Tibial nerve (tissue), 4 donors: ENCODE data around the gene LDAF1. TPM values are rescaled to one million over a fixed set of nuclear protein-coding genes. Genes with fewer than 3 reads are reported as not detected.
"Not testable (repeated sequence)": the region's sequence is repeated elsewhere in the genome, so short reads cannot be mapped to it uniquely, and the experiment has no call there.

Experiments
- DNase-seq, 2 donors: peaks; one replicate each; pipeline ENCODE4 v3.0.0-alpha.2; 2019; ENCODE audit warnings: low spot score in 2 of 2
- H3K27ac ChIP-seq, 4 donors: fragments of 200-600 bp; sonication (generic) in 3 of 4; one replicate each; pipeline ENCODE4 v1.5.1; 2017 to 2019; ENCODE audit warnings: mild to moderate bottlenecking in 1 of 4
- H3K27me3 ChIP-seq, 2 donors: fragments of 200-600 bp; sonication (generic) in 1 of 2; one replicate each; pipeline versions ENCODE4 v1.5.1 to v1.6.0; 2017 to 2019
- H3K36me3 ChIP-seq, 3 donors: fragments of 200-600 bp; sonication (generic); one replicate each; pipeline ENCODE4 v1.5.1; 2018 to 2019
- H3K4me1 ChIP-seq, 4 donors: fragments of 200-600 bp; sonication (generic) in 3 of 4; one replicate each; pipeline ENCODE4 v1.5.1; 2017 to 2019
- H3K4me3 ChIP-seq, 4 donors: fragments of 200-600 bp; sonication (generic) in 3 of 4; one replicate each; pipeline ENCODE4 v1.5.1; 2017 to 2019; ENCODE audit warnings: mild to moderate bottlenecking in 1 of 4, moderate library complexity in 1 of 4
- H3K9me3 ChIP-seq, 4 donors: fragments of 200-600 bp; sonication (generic) in 3 of 4; one replicate each; pipeline ENCODE4 v1.5.1; 2017 to 2019
- CTCF ChIP-seq, 5 experiments: fragments of 200-600 bp in 3 of 5; fragments of 450-650 bp in 2 of 5; sonication (generic) in 3 of 5; IDR thresholded peaks; one replicate each; pipeline ENCODE4 v1.5.1; 2016 to 2019; ENCODE audit warnings: antibody characterized with exemption in 5 of 5, mild to moderate bottlenecking in 3 of 5, moderate library complexity in 2 of 5
- EP300 ChIP-seq, 2 donors: sonication (generic); formaldehyde crosslinking; IDR thresholded peaks; one replicate each; pipeline ENCODE4 v1.6.1; 2017; ENCODE audit warnings: antibody characterized with exemption in 2 of 2, mild to moderate bottlenecking in 1 of 2
- POLR2A ChIP-seq, 2 donors: fragments of 450-650 bp; IDR thresholded peaks; one replicate each; pipeline ENCODE4 v1.6.1; 2017; ENCODE audit warnings: antibody characterized with exemption in 2 of 2, mild to moderate bottlenecking in 2 of 2, moderate library complexity in 2 of 2
- WGBS, 2 donors: methylation state at CpG; one replicate each; pipeline ENCODE4 v1.1.5; 2018; 5-methylcytosine and 5-hydroxymethylcytosine counted together
- total RNA-seq, 4 donors: library from RNA; depleted of rRNA; stranded (reverse); fragments of >200 nt; gene quantifications; one replicate each; pipeline ENCODE4 v1.1.0, GENCODE V29; 2016

LDAF1 gene
- total RNA-seq, 4 donors from 2014 or later = 24.3 to 57.0 (median 39.3) TPM

- TF ChIP-seq EP300 (IDR thresholded peaks at IDR 0.05) (no peak), CTCF (IDR thresholded peaks at IDR 0.05) (no peak), POLR2A (IDR thresholded peaks at IDR 0.05) (no peak)
- Histone ChIP-seq H3K9me3 (no peaks in the 10 kb centered on the region), H3K36me3 (peaks cover 0 to 84% (median 0%) of the 10 kb centered on the region in 3 donors), H3K27me3 (no peaks in the 10 kb centered on the region), H3K4me3 (no peak overlapping the region), H3K4me1 (no peaks in the 10 kb centered on the region), H3K27ac (no peak overlapping the region)
- no peak for DNase-seq
- 92 to 98% methylated on average over 5 of the region's 5 CpGs for WGBS, 2 donors
Observed at GRCh38 chr16:21169249-21169981, 10.9 kb downstream of the LDAF1 start.

- not testable (repeated sequence) for DNase-seq, H3K27me3 ChIP-seq, H3K4me1 ChIP-seq, H3K9me3 ChIP-seq, H3K27ac ChIP-seq, H3K4me3 ChIP-seq
- H3K36me3 ChIP-seq = peaks cover 0 to 84% (median 0%) of the 10 kb centered on the region in 3 donors
- 96 to 97% methylated on average over 8 of the region's 8 CpGs for WGBS, 2 donors
Observed at GRCh38 chr16:21170116-21170515, 11.6 kb downstream of the LDAF1 start.

- H3K27ac ChIP-seq = no peak overlapping the region
- no peaks in the 10 kb centered on the region for H3K27me3 ChIP-seq
- no peaks in the 10 kb centered on the region for H3K4me1 ChIP-seq
- 92 to 93% methylated on average over 3 of the region's 3 CpGs for WGBS, 2 donors
- H3K9me3 ChIP-seq = no peaks in the 10 kb centered on the region
- H3K4me3 ChIP-seq = no peak overlapping the region
- DNase-seq = no peak
- TF ChIP-seq CTCF (IDR thresholded peaks at IDR 0.05) = no peak
- TF ChIP-seq POLR2A (IDR thresholded peaks at IDR 0.05) = no peak
- no peak for TF ChIP-seq EP300 (IDR thresholded peaks at IDR 0.05)
- peaks cover 0 to 84% (median 0%) of the 10 kb centered on the region in 3 donors for H3K36me3 ChIP-seq
Observed at GRCh38 chr16:21172650-21173049, 14.2 kb downstream of the LDAF1 start.

- no peak for DNase-seq
- Histone ChIP-seq H3K27ac (no peak overlapping the region), H3K4me1 (peaks cover 0 to 12% (median 0%) of the 10 kb centered on the region in 4 donors), H3K36me3 (peaks cover 0 to 94% (median 0%) of the 10 kb centered on the region in 3 donors), H3K4me3 (no peak overlapping the region), H3K9me3 (no peaks in the 10 kb centered on the region), H3K27me3 (no peaks in the 10 kb centered on the region)
- TF ChIP-seq CTCF (IDR thresholded peaks at IDR 0.05) (no peak), POLR2A (IDR thresholded peaks at IDR 0.05) (no peak), EP300 (IDR thresholded peaks at IDR 0.05) (no peak)
- WGBS, 2 donors = 90 to 97% methylated on average over 1 of the region's 1 CpG
Observed at GRCh38 chr16:21175397-21175796, 16.9 kb downstream of the LDAF1 start.

- TF ChIP-seq CTCF (IDR thresholded peaks at IDR 0.05) (no peak), EP300 (IDR thresholded peaks at IDR 0.05) (peak in 1 of 2 donors; percentile 26), POLR2A (IDR thresholded peaks at IDR 0.05) (no peak)
- Histone ChIP-seq H3K4me3 (no peak overlapping the region), H3K27ac (peak overlapping the region in 1 of 4 donors; percentile 54), H3K4me1 (peaks cover 0 to 15% (median 0%) of the 10 kb centered on the region in 4 donors), H3K27me3 (no peaks in the 10 kb centered on the region), H3K9me3 (no peaks in the 10 kb centered on the region), H3K36me3 (peaks cover 0 to 80% (median 0%) of the 10 kb centered on the region in 3 donors)
- peak in 1 of 2 donors; percentile 33 for DNase-seq
- 47 to 62% methylated on average over 13 of the region's 13 CpGs for WGBS, 2 donors
Observed at GRCh38 chr16:21179126-21179982, 20.9 kb downstream of the LDAF1 start.
